ENCODE results near the gene ZIC3.

The ZIC3 gene

GRCh38 chrX:137574102-137574783 is 8.3 kb downstream of the ZIC3 start:
- DNase-seq: no peak

DNA sequence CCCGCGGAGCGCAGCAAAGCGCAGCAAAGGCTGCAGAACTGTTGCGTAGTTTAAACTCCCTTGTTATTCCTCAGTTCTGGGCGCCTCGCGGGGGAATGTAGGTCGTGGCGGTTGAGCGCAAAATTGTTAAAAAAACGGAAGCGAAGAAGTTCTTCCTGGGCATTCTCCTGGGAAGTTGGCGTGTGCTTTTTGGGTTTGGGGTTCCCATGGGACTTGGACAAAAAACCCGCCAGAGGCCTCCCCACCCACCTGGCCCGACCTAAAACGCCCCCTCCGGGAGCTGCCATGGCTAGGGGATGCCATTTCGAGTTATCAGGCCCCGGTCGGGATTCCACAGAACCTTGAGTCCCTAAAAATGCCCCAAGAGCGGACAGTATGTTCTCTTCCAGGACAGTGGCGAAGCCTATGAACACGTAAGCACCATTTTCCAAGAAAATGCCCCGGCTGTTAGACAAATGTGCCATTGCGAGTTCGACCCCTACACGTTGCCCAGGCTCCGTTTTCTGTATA is 8.9 kb downstream of the ZIC3 start:
- no peak for DNase-seq

DNA sequence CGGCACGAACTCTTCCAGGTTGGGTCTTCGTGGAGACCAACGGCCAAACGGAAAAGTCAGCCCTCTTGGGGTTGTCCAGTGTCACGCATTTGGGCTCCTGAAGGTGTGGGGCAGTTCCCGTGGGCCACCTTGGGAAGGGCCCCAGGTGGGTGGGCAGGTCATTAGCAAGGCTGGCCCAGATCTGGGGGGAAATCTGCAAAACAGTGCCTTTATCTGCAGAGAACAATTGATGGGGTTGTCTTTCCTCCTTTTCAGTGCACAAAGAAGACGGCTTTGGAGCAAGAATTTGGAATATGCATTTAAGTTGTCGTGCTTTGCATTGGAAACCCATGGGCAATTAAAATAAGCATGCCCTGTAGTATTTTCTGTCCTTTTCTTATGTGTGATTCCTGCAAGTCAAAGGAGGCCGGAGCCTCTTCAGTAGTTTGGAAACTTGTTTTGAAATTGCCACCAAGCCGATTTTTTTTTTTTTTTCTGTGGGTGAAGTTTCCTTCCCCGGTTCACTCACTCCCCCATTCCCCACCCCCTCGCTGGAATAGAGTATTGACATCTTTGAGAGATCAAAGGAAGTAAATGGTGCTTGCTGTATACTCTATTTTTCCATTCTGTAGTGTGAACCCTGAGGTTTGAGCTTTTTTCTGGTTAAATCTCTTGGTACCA is 9.8 kb downstream of the ZIC3 start:
- no peak for DNase-seq

- DNase-seq: no peak
Observed at GRCh38 chrX:137587151-137587550, 21.2 kb downstream of the ZIC3 start.

GRCh38 chrX:137600769-137601168 is 34.8 kb downstream of the ZIC3 start:
- no peak for DNase-seq

All from CD4-positive, alpha-beta T cell treated with Interleukin-17A for 1 hour (primary cell).